Astrocyte (in vitro differentiated cells and primary cell): ENCODE data around the gene NR1D1. TPM values are rescaled to one million over a fixed set of nuclear protein-coding genes. Genes with fewer than 3 reads are reported as not detected.

ENCODE experiments used
- DNase-seq: peaks from one replicate; pipeline ENCODE4 v3.0.0-alpha.2; 2010; ENCODE audit warnings: low read depth
- FAIRE-seq: peaks from 2 replicates; lab custom pipeline; 2011; peaks lifted over from hg19 to GRCh38; lab: Jason Lieb, UNC
- H2AFZ ChIP-seq: 2 replicates; pipeline ENCODE4 v1.6.0; 2012; ENCODE audit warnings: low read depth, low read length, inconsistent platforms
- H3K27ac ChIP-seq: 2 replicates; pipeline ENCODE4 v1.5.1; 2011; ENCODE audit warnings: low read depth, low read length, inconsistent platforms
- H3K27me3 ChIP-seq: 2 replicates; pipeline ENCODE4 v1.6.0; 2011; ENCODE audit warnings: low read length, inconsistent platforms; ENCODE audit not compliant: insufficient read depth
- H3K36me3 ChIP-seq: 2 replicates; pipeline ENCODE4 v1.5.1; 2011; ENCODE audit warnings: low read length, inconsistent platforms; ENCODE audit not compliant: insufficient read depth
- H3K4me1 ChIP-seq: 2 replicates; pipeline ENCODE4 v1.5.1; 2011; ENCODE audit warnings: low read length, inconsistent platforms; ENCODE audit not compliant: insufficient read depth
- H3K4me2 ChIP-seq: 2 replicates; pipeline ENCODE4 v1.6.0; 2012; ENCODE audit warnings: low read length, inconsistent platforms
- H3K4me3 ChIP-seq: 2 replicates; pipeline ENCODE4 v1.5.1; 2011; ENCODE audit warnings: low read depth, mild to moderate bottlenecking, low read length, inconsistent platforms; ENCODE audit not compliant: insufficient read depth
- H3K79me2 ChIP-seq: 2 replicates; pipeline ENCODE4 v1.6.0; 2012; ENCODE audit warnings: mild to moderate bottlenecking, low read length, inconsistent platforms; ENCODE audit not compliant: insufficient read depth
- H3K9ac ChIP-seq: 2 replicates; pipeline ENCODE4 v1.6.0; 2012; ENCODE audit warnings: mild to moderate bottlenecking, low read length, inconsistent platforms
- H3K9me3 ChIP-seq: 2 replicates; pipeline ENCODE4 v1.5.1; 2012; ENCODE audit warnings: low read depth, mild to moderate bottlenecking, low read length, inconsistent platforms; ENCODE audit not compliant: insufficient read depth
- H4K20me1 ChIP-seq: 2 replicates; pipeline ENCODE4 v1.6.0; 2012; ENCODE audit warnings: low read length, inconsistent platforms; ENCODE audit not compliant: insufficient read depth
- H3K27ac Mint-ChIP-seq: one replicate; pipeline ENCODE4 v1.8.0; 2021; ENCODE audit warnings: mild to moderate bottlenecking, mixed read lengths; ENCODE audit not compliant: unreplicated experiment
- H3K27me3 Mint-ChIP-seq: one replicate; pipeline ENCODE4 v1.8.0; 2021; ENCODE audit warnings: low read depth, mixed read lengths; ENCODE audit not compliant: unreplicated experiment
- H3K36me3 Mint-ChIP-seq: one replicate; pipeline ENCODE4 v1.8.0; 2021; ENCODE audit warnings: low read depth, mixed read lengths; ENCODE audit not compliant: unreplicated experiment
- H3K4me1 Mint-ChIP-seq: one replicate; pipeline ENCODE4 v1.8.0; 2021; ENCODE audit warnings: low read depth, mixed read lengths; ENCODE audit not compliant: unreplicated experiment
- H3K4me3 Mint-ChIP-seq: one replicate; pipeline ENCODE4 v1.8.0; 2021; ENCODE audit warnings: mild to moderate bottlenecking, moderate library complexity, mixed read lengths; ENCODE audit not compliant: unreplicated experiment
- H3K9me3 Mint-ChIP-seq: one replicate; pipeline ENCODE4 v1.8.0; 2021; ENCODE audit warnings: mild to moderate bottlenecking, mixed read lengths; ENCODE audit not compliant: unreplicated experiment
- EZH2 ChIP-seq: IDR thresholded peaks from 2 replicates; pipeline ENCODE4 v1.6.1; 2012; ENCODE audit warnings: mild to moderate bottlenecking, low read length, inconsistent platforms; ENCODE audit not compliant: insufficient read depth
- total RNA-seq: library from RNA; stranded (reverse); gene quantifications from 2 replicates; pipeline ENCODE4 v1.2.1, GENCODE V29; 2021
- TF ChIP-seq, protein P1 (sequence below): IDR thresholded peaks from 2 replicates; pipeline ENCODE4 v1.5.1; 2011; ENCODE audit warnings: low read depth, mild to moderate bottlenecking, inconsistent platforms, low read length, moderate library complexity; ENCODE audit not compliant: insufficient read depth

NR1D1 gene
- total RNA-seq, 1 donor from 2014 or later = 8.7 TPM

DNA sequence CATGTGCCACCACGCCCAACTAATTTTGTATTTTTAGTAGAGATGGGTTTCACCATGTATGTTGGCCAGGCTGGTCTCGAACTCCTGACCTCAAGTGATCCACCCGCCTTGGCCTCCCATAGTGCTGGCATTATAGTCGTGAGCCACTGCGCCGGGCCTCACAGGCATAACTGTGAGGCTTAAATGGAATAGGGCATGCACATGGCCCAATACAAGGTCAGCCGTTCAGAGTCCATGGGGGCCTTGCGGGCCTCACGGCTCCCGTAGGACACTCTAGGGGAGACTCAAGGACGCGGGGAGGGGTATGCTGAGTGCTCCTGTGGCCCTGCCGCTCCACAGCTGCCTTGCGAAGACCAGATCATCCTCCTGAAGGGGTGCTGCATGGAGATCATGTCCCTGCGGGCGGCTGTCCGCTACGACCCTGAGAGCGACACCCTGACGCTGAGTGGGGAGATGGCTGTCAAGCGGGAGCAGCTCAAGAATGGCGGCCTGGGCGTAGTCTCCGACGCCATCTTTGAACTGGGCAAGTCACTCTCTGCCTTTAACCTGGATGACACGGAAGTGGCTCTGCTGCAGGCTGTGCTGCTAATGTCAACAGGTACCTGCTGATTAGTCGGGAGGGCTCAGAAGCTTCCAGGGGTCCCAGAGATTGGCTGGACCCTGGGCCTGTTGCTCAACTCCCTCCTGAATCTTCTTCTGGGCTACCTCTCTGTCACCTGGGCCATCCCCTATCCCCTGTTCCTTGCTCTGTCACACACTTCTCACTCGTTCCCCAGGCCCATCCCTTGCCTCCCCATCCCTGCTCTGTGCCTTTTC, 12.3 kb downstream of the NR1D1 start:
- TF ChIP-seq, protein P1, sequence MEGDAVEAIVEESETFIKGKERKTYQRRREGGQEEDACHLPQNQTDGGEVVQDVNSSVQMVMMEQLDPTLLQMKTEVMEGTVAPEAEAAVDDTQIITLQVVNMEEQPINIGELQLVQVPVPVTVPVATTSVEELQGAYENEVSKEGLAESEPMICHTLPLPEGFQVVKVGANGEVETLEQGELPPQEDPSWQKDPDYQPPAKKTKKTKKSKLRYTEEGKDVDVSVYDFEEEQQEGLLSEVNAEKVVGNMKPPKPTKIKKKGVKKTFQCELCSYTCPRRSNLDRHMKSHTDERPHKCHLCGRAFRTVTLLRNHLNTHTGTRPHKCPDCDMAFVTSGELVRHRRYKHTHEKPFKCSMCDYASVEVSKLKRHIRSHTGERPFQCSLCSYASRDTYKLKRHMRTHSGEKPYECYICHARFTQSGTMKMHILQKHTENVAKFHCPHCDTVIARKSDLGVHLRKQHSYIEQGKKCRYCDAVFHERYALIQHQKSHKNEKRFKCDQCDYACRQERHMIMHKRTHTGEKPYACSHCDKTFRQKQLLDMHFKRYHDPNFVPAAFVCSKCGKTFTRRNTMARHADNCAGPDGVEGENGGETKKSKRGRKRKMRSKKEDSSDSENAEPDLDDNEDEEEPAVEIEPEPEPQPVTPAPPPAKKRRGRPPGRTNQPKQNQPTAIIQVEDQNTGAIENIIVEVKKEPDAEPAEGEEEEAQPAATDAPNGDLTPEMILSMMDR = no peak
- no peak for TF ChIP-seq EZH2
- H3K4me2 ChIP-seq = no peak overlapping the region
- no peak overlapping the region for H3K27ac ChIP-seq
- H3K27me3 ChIP-seq = no peaks in the 10 kb centered on the region
- no peak for DNase-seq
- FAIRE-seq = no peak
- H3K4me3 ChIP-seq = no peak overlapping the region
- no peak overlapping the region for H3K27ac Mint-ChIP-seq
- no peak overlapping the region for H2AFZ ChIP-seq
- peaks cover 2% of the 10 kb centered on the region for H3K4me1 ChIP-seq
- no peak overlapping the region for H3K4me3 Mint-ChIP-seq
- no peaks in the 10 kb centered on the region for H3K9me3 ChIP-seq
- H3K9ac ChIP-seq = no peak overlapping the region
- peaks cover 22% of the 10 kb centered on the region for H3K36me3 Mint-ChIP-seq
- H3K27me3 Mint-ChIP-seq = no peaks in the 10 kb centered on the region
- H3K9me3 Mint-ChIP-seq = no peaks in the 10 kb centered on the region
- peaks cover 12% of the 10 kb centered on the region for H3K4me1 Mint-ChIP-seq
- H4K20me1 ChIP-seq = peaks cover 2% of the 10 kb centered on the region
- H3K36me3 ChIP-seq = peaks cover 12% of the 10 kb centered on the region
- H3K79me2 ChIP-seq = no peaks in the 10 kb centered on the region

DNA sequence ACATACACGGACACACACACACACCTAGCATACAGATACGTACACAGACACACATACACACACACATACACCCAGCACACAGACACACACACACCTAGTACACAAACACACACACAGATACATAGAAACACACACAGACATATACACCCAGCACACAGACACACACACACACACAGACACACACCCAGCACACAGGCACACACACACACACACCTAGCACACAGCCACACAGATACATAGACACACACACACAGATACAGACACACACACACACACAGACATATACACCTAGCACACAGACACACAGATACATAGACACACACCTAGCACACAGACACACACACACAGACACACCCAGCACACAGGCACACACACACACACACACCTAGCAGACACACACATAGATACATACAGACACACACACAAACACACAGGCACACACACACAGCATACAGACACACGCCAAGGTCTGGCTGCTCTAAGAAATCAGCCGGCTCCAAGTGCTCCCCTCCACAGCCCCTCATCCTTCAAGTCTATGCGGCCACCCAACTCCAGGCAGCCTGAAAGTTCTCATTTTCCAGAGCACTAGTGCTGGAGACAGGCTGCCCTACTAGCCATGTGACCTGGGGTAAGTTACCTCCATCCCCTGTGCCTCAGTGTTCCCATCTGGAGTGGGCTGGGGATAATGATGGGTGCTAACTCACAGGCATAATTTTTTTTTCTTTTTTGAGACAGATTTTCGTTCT, 13.2 kb downstream of the NR1D1 start:
- Histone ChIP-seq H4K20me1 (peaks cover 2% of the 10 kb centered on the region), H3K27me3 (no peaks in the 10 kb centered on the region), H3K4me1 (peaks cover 2% of the 10 kb centered on the region), H2AFZ (no peak overlapping the region), H3K79me2 (no peaks in the 10 kb centered on the region), H3K4me3 (no peak overlapping the region), H3K4me2 (no peak overlapping the region), H3K27ac (no peak overlapping the region), H3K9me3 (no peaks in the 10 kb centered on the region), H3K9ac (no peak overlapping the region), H3K36me3 (peaks cover 12% of the 10 kb centered on the region)
- H3K36me3 Mint-ChIP-seq = peaks cover 22% of the 10 kb centered on the region
- DNase-seq (no peak), FAIRE-seq (peak; percentile 84)
- TF ChIP-seq, protein P1 = no peak
- TF ChIP-seq EZH2 = no peak
- H3K27me3 Mint-ChIP-seq = no peaks in the 10 kb centered on the region
- H3K9me3 Mint-ChIP-seq = no peaks in the 10 kb centered on the region
- no peak overlapping the region for H3K4me3 Mint-ChIP-seq
- no peak overlapping the region for H3K27ac Mint-ChIP-seq
- peaks cover 7% of the 10 kb centered on the region for H3K4me1 Mint-ChIP-seq
